Brain microvascular endothelial cell (primary cell): ENCODE measurements around the gene NOP10.
A peak's percentile ranks its signal among the peaks of the same experiment; 100 is the strongest.

Experiments used
- DNase-seq: peaks from one replicate; pipeline ENCODE4 v3.0.0-alpha.2; 2020
- H3K27ac ChIP-seq: fragments of 250-450 bp; sonication (Bioruptor Pico); 2 replicates; pipeline ENCODE4 v1.5.1; 2020; ENCODE audit warnings: mild to moderate bottlenecking, moderate library complexity
- H3K27me3 ChIP-seq: fragments of 250-450 bp; sonication (Bioruptor Pico); replicated peaks from 2 replicates; pipeline ENCODE4 v1.5.1; 2020; ENCODE audit warnings: mild to moderate bottlenecking
- H3K36me3 ChIP-seq: fragments of 250-450 bp; sonication (Bioruptor Pico); replicated peaks from 2 replicates; pipeline ENCODE4 v1.5.1; 2020; ENCODE audit warnings: mild to moderate bottlenecking
- H3K4me3 ChIP-seq: 2 replicates; pipeline ENCODE4 v1.5.1; 2011; ENCODE audit warnings: low read depth, mild to moderate bottlenecking, control low read depth, low read length, moderate library complexity
- CTCF ChIP-seq: IDR thresholded peaks from 2 replicates; pipeline ENCODE4 v1.5.1; 2011; ENCODE audit warnings: low read depth, mild to moderate bottlenecking, moderate library complexity, low read length, control low read depth, inconsistent platforms; ENCODE audit errors: missing control alignments
- in situ Hi-C: cut with HindIII; loops from 2 replicates; pipeline ENCODE4 v1.10.0; 2017; ENCODE audit warnings: low sequenced_read_pairs, low pct_ligation_motif_present

Gene NOP10

GRCh38 chr15:34373951-34374350 is 31.0 kb upstream of the NOP10 start:
- Histone ChIP-seq H3K4me3 (no peak overlapping the region), H3K36me3 (no peaks in the 10 kb centered on the region), H3K27me3 (no peaks in the 10 kb centered on the region), H3K27ac (no peak overlapping the region)
- DNase-seq, result no peak
- in situ Hi-C loops, result no loop called here
- no peak for TF ChIP-seq CTCF

- in situ Hi-C loops, result no loop called here
- Histone ChIP-seq H3K27me3 (no peaks in the 10 kb centered on the region), H3K4me3 (no peak overlapping the region), H3K36me3 (no peaks in the 10 kb centered on the region), H3K27ac (no peak overlapping the region)
- no peak for DNase-seq
- TF ChIP-seq CTCF, result no peak
Observed at GRCh38 chr15:34370643-34371042, 27.7 kb upstream of the NOP10 start.

GRCh38 chr15:34370129-34370528 is 27.2 kb upstream of the NOP10 start:
- DNase-seq, result no peak
- TF ChIP-seq CTCF, result no peak
- in situ Hi-C loops, result no loop called here
- Histone ChIP-seq H3K27ac (no peak overlapping the region), H3K27me3 (no peaks in the 10 kb centered on the region), H3K36me3 (no peaks in the 10 kb centered on the region), H3K4me3 (no peak overlapping the region)

DNA sequence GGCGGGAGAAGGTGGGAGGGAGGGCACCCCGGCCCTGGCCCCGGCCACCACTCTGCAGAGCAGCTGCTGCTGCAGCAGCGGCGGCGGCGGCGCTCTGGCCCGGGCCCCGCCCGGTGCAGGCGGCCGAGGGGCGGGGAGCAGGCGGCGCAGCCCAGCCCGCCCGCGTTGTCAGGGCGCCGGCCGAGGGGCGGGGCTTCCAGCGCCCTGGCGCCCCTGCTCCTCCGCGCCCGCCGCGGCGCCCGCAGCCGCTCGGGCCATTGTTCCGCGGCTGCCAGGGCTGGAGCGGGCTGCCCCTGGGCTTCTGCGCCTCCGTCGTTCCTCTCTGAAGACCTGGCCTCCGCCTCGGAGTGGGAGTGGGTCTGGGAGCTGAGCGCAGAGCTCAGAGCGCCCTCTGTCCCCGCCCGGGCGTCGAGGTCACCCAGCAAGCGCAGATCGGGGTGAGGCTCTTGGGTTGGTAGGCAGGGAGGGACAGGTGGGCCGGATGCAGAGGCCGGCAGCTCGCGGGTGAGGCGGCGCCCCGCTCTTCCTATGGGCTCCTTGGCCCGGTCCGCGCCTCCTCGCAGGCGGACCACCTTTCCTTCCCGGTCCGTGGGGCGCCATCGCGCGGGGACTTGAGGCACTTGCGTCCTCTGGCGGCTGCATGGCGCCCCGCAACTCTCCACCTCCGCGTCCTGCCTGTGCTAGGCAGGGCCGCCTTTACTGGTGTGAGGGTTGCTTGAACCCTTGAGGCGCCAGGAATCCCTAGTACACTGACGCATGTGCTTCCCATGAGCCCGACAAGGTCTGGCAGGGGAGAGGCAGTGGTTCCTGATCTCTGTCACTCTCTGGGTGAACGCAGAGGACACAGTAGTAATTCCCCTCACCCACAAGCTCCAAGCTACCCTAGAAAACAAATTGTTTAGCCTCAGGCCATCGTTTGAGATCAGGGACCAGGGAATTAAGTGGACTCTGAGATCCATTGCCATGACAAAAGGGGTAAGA is 24.5 kb upstream of the NOP10 start, which contains the start of gene LPCAT4:
Gene LPCAT4 (minus strand): TSS at position 96 of the 981 bp plus-strand sequence. CDS start 96 bp downstream, outside the sequence.
- H3K27me3 ChIP-seq, result no peaks in the 10 kb centered on the region
- TF ChIP-seq CTCF, result peak; percentile 93
- peak; percentile 73 for DNase-seq
- H3K36me3 ChIP-seq, result peaks cover 11% of the 10 kb centered on the region
- peak within 1 kb of the TSS; percentile 77 for H3K27ac ChIP-seq
- H3K4me3 ChIP-seq, result peak within 1 kb of the TSS; percentile 94
- in situ Hi-C loops, result no loop called here

DNA sequence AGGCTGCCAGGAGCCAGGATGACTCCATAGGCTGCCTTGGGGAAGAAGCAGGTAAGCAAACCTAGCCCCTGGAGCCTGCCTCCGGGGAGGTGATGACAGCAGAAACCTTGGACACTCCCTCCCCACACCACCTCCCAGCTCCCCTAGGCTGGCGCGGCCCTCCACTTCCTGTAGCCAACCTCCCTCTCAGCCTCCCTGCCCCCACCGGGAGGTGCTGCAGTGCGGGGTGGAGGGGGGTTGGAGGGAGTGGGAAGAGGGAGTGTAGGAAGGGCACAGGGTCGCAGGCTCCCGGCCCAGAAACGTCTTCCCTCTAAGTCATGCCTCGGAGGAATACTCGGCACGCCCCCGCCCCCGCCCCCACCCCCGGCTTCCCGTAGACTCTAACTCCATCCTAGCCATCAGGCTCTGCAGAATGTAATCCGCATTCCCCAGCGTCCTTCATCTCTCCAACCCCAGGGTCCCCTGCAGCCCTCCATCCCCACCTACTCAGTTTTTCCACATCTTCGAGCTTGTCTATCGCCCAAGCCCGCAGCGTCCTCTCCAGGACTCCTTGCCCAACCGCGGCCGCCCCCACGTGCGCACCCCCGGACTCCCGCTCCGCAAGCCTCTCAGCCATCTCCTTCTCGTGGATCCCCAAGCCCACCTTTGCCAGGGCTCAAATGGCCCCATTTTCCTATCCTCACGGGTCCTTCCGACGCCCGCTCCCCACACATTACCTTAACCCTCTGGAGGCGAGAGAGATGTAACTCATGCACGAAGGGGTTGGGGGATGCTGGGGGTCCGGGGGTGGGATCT is 23.5 kb upstream of the NOP10 start:
- TF ChIP-seq CTCF, result no peak
- in situ Hi-C loops, result no loop called here
- Histone ChIP-seq H3K27ac (no peak overlapping the region), H3K27me3 (no peaks in the 10 kb centered on the region), H3K36me3 (peaks cover 20% of the 10 kb centered on the region), H3K4me3 (peak overlapping the region; percentile 91)
- no peak for DNase-seq
